Ovary (tissue), 9 donors: ENCODE data around the gene KMT2E. TPM values are rescaled to one million over a fixed set of nuclear protein-coding genes. Genes with fewer than 3 reads are reported as not detected.

Experiments
- DNase-seq, 5 donors: peaks; one replicate each; pipeline ENCODE4 v3.0.0-alpha.2; 2019 to 2020
- H3K27ac ChIP-seq, 2 donors: fragments of 200-600 bp; one replicate each; pipeline versions ENCODE4 v1.5.1 to v1.8.0; 2019 to 2022
- H3K27me3 ChIP-seq: fragments of 200-600 bp; one replicate; pipeline ENCODE4 v1.8.0; 2022
- H3K36me3 ChIP-seq: fragments of 200-600 bp; sonication (generic); one replicate; pipeline ENCODE4 v1.5.1; 2019
- H3K4me1 ChIP-seq: one replicate; pipeline ENCODE4 v1.8.1; 2013; ENCODE audit warnings: mild to moderate bottlenecking, moderate library complexity; ENCODE audit not compliant: insufficient read depth
- H3K4me3 ChIP-seq: fragments of 200-600 bp; sonication (generic); one replicate; pipeline ENCODE4 v1.5.1; 2017
- H3K9me3 ChIP-seq, 2 donors: fragments of 200-600 bp in 1 of 2; sonication (generic) in 1 of 2; one replicate each; pipeline versions ENCODE4 v1.5.1 to v1.8.1; 2013 to 2019; ENCODE audit warnings: mild to moderate bottlenecking in 1 of 2, moderate library complexity in 1 of 2
- CTCF ChIP-seq, 3 donors: fragments of 450-650 bp in 2 of 3; fragments of 200-600 bp in 1 of 3; IDR thresholded peaks; one replicate each; pipeline versions ENCODE4 v1.5.1 to v1.8.0; 2016 to 2022; ENCODE audit warnings: antibody characterized with exemption in 3 of 3, mild to moderate bottlenecking in 1 of 3
- EP300 ChIP-seq: sonication (generic); formaldehyde crosslinking; IDR thresholded peaks from one replicate; pipeline ENCODE4 v1.6.1; 2017; ENCODE audit warnings: antibody characterized with exemption
- POLR2A ChIP-seq: fragments of 450-650 bp; IDR thresholded peaks from one replicate; pipeline ENCODE4 v1.6.1; 2017; ENCODE audit warnings: antibody characterized with exemption, mild to moderate bottlenecking, moderate library complexity
- WGBS, 3 donors: extraction: QIAGEN DNeasy Blood & Tissue Kit in 1 of 3; methylation state at CpG; one replicate each; pipeline versions ENCODE4 v1.1.5 to v1.1.7; 2013 to 2017; 5-methylcytosine and 5-hydroxymethylcytosine counted together
- intact Hi-C, 4 donors: fragments of 100-400 bp; cut with DNase I; formaldehyde crosslinking; loops; one replicate each; pipeline versions ENCODE4 v1.11.0 to v1.15.1; 2022 to 2023
- polyA plus RNA-seq, 2 donors: library from polyadenylated mRNA; stranded (reverse); fragments of 200-250 nt in 1 of 2; fragments of 350-450 nt in 1 of 2; fragmentation: Illumina TruSeq in 1 of 2; extraction: RNeasy Lipid Tissue Mini Kit (QIAGEN cat#74804) in 1 of 2; gene quantifications; one replicate each; pipeline ENCODE4 v1.2.3, GENCODE V29; 2013 to 2014
- total RNA-seq, 7 donors: library from RNA; depleted of rRNA in 2 of 7; stranded (reverse); fragments of >200 nt in 2 of 7; fragmentation: NEBNext Ultra II Directional in 3 of 7; extraction: Animal tissue kit (Norgen Biotek cat#: 25700) in 3 of 7; gene quantifications; one replicate each; pipeline versions ENCODE4 v1.1.0 to v1.2.4, GENCODE V29; 2016 to 2023
- donor health status: DM: no; HTN: no; CAD: no; lungs with moderate emphysema.
- donor health status: DM: no; HTN: no; CAD: no.
- donor health status: Bipolar disorder and iron deficiency.
- donor health status: DM: yes; HTN: yes; CAD: no.
- donor health status: DM: no; HTN: no; CAD: no.
- donor health status: DM: yes; HTN: yes; CAD: no.

The KMT2E gene
- total and polyA plus RNA-seq, 9 donors: 35.2 to 152 (median 113) TPM

DNA sequence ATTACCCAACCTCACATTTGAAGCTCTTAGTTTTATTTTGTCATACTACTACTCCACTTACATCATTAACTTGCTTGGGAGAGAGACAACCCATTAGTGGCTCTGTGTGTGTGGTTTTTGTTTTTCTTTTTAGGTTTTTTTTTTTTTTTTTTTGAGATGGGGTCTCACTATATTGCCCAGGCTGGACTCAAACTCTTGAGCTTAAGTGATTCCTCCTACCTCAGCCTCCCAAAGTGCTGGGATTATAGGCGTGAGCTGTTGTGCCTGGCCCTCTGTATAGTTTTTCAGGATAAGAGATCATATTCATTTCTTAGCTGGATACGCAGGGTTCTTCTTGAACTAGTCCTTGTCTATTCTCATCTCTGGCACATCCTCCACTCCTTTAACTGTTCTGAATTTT, 41.1 kb downstream of the KMT2E start:
- DNase-seq: no peak
- TF ChIP-seq EP300: no peak
- TF ChIP-seq CTCF (IDR thresholded peaks at IDR 0.05): no peak
- no peak for TF ChIP-seq POLR2A
- Histone ChIP-seq H3K4me1 (no peaks in the 10 kb centered on the region), H3K4me3 (no peak overlapping the region), H3K27ac (no peak overlapping the region), H3K9me3 (no peaks in the 10 kb centered on the region), H3K36me3 (no peaks in the 10 kb centered on the region), H3K27me3 (no peaks in the 10 kb centered on the region)
- intact Hi-C loops: no loop called here
- 95 to 98% (median 96%) methylated on average over 2 of the region's 2 CpGs for WGBS, 3 donors

DNA sequence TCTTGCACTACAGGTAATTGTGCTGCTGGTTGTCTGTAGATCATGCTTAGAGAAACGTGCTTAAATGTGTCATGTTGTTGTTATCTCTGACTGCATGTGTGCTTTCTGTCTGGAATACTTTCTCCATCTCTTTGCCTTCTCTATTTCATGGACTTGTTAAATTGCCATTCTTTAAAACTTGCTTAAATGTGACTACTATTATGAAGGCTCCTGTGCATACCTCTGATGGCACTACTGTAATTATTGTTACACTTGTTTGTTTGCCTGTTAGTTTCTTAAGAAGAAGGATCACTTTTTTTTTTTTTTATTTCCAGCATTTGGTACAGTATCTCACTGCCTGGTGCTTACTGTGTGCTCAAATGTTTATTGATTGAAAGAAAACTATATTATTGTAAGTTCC, 41.6 kb downstream of the KMT2E start:
- 26 to 41% (median 41%) methylated on average over 1 of the region's 1 CpG for WGBS, 3 donors
- H3K4me3 ChIP-seq: no peak overlapping the region

GRCh38 chr7:105057472-105057871, 43.5 kb downstream of the KMT2E start:
- DNase-seq: no peak
- Histone ChIP-seq H3K4me3 (no peak overlapping the region), H3K4me1 (peaks cover 2% of the 10 kb centered on the region), H3K36me3 (no peaks in the 10 kb centered on the region), H3K9me3 (no peaks in the 10 kb centered on the region), H3K27ac (no peak overlapping the region), H3K27me3 (no peaks in the 10 kb centered on the region)
- intact Hi-C loops: no loop called here
- WGBS, 3 donors: 86 to 97% (median 95%) methylated on average over 4 of the region's 4 CpGs
- TF ChIP-seq EP300 (no peak), CTCF (IDR thresholded peaks at IDR 0.05) (no peak), POLR2A (no peak)

More for the DNA sequence above, 41.6 kb downstream of the KMT2E start:
- peaks cover under 1% of the 10 kb centered on the region for H3K4me1 ChIP-seq
- no peaks in the 10 kb centered on the region for H3K9me3 ChIP-seq
- intact Hi-C loops: no loop called here
- no peak overlapping the region for H3K27ac ChIP-seq
- TF ChIP-seq EP300 (no peak), POLR2A (no peak), CTCF (IDR thresholded peaks at IDR 0.05) (no peak)
- no peaks in the 10 kb centered on the region for H3K36me3 ChIP-seq
- no peak for DNase-seq
- no peaks in the 10 kb centered on the region for H3K27me3 ChIP-seq

- H3K9me3 ChIP-seq: no peaks in the 10 kb centered on the region
- no peak for DNase-seq
- intact Hi-C loops: no loop called here
- no peak overlapping the region for H3K27ac ChIP-seq
- TF ChIP-seq POLR2A (no peak), EP300 (no peak), CTCF (IDR thresholded peaks at IDR 0.05) (no peak)
- H3K27me3 ChIP-seq: no peaks in the 10 kb centered on the region
- peaks cover 2% of the 10 kb centered on the region for H3K4me1 ChIP-seq
- H3K4me3 ChIP-seq: no peak overlapping the region
- no peaks in the 10 kb centered on the region for H3K36me3 ChIP-seq
- 96% methylated on average over 4 of the region's 4 CpGs for WGBS, 3 donors
Observed at GRCh38 chr7:105060437-105060836, 46.4 kb downstream of the KMT2E start.

DNA sequence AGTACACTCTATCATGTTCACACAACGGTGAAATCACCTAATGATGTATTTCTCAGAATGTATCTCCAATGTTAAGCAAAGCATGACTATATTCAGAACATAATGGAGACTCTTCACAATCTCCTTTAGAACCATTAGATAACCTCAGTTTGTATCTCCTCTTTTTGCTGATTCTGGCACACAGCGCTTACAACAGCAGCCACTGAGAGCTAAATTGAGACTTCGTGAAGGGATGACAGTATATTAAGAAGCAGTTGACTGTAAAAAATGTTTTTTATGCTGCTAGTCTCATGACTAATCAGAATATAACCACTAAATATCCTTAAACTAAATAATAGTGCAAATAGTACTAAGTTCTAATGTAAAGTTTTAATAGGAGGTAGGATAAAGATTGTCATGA, 46.9 kb downstream of the KMT2E start:
- WGBS, 3 donors: 77 to 86% (median 80%) methylated on average over 3 of the region's 3 CpGs
- Histone ChIP-seq H3K4me3 (no peak overlapping the region), H3K36me3 (no peaks in the 10 kb centered on the region), H3K27me3 (no peaks in the 10 kb centered on the region), H3K4me1 (peaks cover 2% of the 10 kb centered on the region), H3K27ac (no peak overlapping the region), H3K9me3 (no peaks in the 10 kb centered on the region)
- no peak for TF ChIP-seq CTCF (IDR thresholded peaks at IDR 0.05)
- no peak for TF ChIP-seq POLR2A
- no peak for TF ChIP-seq EP300
- intact Hi-C loops: no loop called here
- DNase-seq: no peak
